Neural progenitor cell (in vitro differentiated cells): Measurements from ENCODE around the gene SNX25. TPM values are rescaled to one million over a fixed set of nuclear protein-coding genes. Genes with fewer than 3 reads are reported as not detected.

Source experiments
- DNase-seq: peaks from one replicate; pipeline ENCODE4 v3.0.0-alpha.2; 2016; ENCODE audit warnings: low spot score
- H2AFZ ChIP-seq: fragments of 200-600 bp; sonication (generic); replicated peaks from 2 replicates; pipeline ENCODE4 v1.6.1; 2016; ENCODE audit warnings: antibody characterized with exemption
- H3F3A ChIP-seq: fragments of 200-600 bp; sonication (generic); 2 replicates; pipeline ENCODE4 v1.6.1; 2016; ENCODE audit warnings: antibody characterized with exemption, low read depth
- H3K27ac ChIP-seq: fragments of 200-600 bp; sonication (generic); 2 replicates; pipeline ENCODE4 v1.5.1; 2016; ENCODE audit warnings: mild to moderate bottlenecking
- H3K27me3 ChIP-seq: fragments of 200-600 bp; sonication (generic); 2 replicates; pipeline ENCODE4 v1.6.1; 2016; ENCODE audit warnings: mild to moderate bottlenecking, moderate library complexity
- H3K36me3 ChIP-seq: fragments of 200-600 bp; sonication (generic); 2 replicates; pipeline ENCODE4 v1.5.1; 2016
- H3K4me1 ChIP-seq: fragments of 200-600 bp; sonication (generic); 2 replicates; pipeline ENCODE4 v1.6.1; 2016; ENCODE audit warnings: mixed run types
- H3K4me2 ChIP-seq: fragments of 200-600 bp; sonication (generic); 2 replicates; pipeline ENCODE4 v1.6.1; 2016
- H3K4me3 ChIP-seq: fragments of 200-600 bp; sonication (generic); 2 replicates; pipeline ENCODE4 v1.5.1; 2016
- H3K79me2 ChIP-seq: fragments of 200-600 bp; sonication (generic); 2 replicates; pipeline ENCODE4 v1.6.1; 2016; ENCODE audit warnings: low read depth
- H3K9ac ChIP-seq: fragments of 200-600 bp; sonication (generic); 2 replicates; pipeline ENCODE4 v1.6.1; 2016
- H3K9me3 ChIP-seq: fragments of 200-600 bp; sonication (generic); 2 replicates; pipeline ENCODE4 v1.5.1; 2016; ENCODE audit warnings: low read depth
- H4K20me1 ChIP-seq: fragments of 200-600 bp; sonication (generic); 2 replicates; pipeline ENCODE4 v1.6.1; 2016; ENCODE audit warnings: low read depth
- H3K27ac Mint-ChIP-seq: 3 replicates; pipeline ENCODE4 v1.8.0; 2021; ENCODE audit warnings: mixed read lengths
- H3K27me3 Mint-ChIP-seq: 2 replicates; pipeline ENCODE4 v1.8.0; 2022; ENCODE audit warnings: low read depth, mild to moderate bottlenecking, inconsistent platforms, moderate library complexity, mixed read lengths; ENCODE audit not compliant: insufficient read depth
- H3K36me3 Mint-ChIP-seq: 3 replicates; pipeline ENCODE4 v1.8.0; 2021; ENCODE audit warnings: mixed read lengths
- H3K4me1 Mint-ChIP-seq: 3 replicates; pipeline ENCODE4 v1.8.0; 2021; ENCODE audit warnings: mixed read lengths
- H3K4me3 Mint-ChIP-seq: 3 replicates; pipeline ENCODE4 v1.8.0; 2021; ENCODE audit warnings: mild to moderate bottlenecking, moderate library complexity, mixed read lengths
- H3K9me3 Mint-ChIP-seq: 3 replicates; pipeline ENCODE4 v1.8.0; 2020; ENCODE audit warnings: mixed read lengths
- CTCF ChIP-seq: fragments of 200-600 bp; sonication (generic); IDR thresholded peaks from 2 replicates; pipeline ENCODE4 v1.5.1; 2017; ENCODE audit warnings: antibody characterized with exemption, mild to moderate bottlenecking
- EZH2 ChIP-seq: fragments of 200-600 bp; sonication (generic); IDR thresholded peaks from 2 replicates; pipeline ENCODE4 v1.6.1; 2017; ENCODE audit warnings: antibody characterized with exemption, mild to moderate bottlenecking, moderate library complexity
- EZH2phosphoT487 ChIP-seq: fragments of 200-600 bp; sonication (generic); IDR thresholded peaks from 2 replicates; pipeline ENCODE4 v1.6.1; 2017; ENCODE audit warnings: antibody characterized with exemption
- total RNA-seq: library from RNA; depleted of rRNA; stranded (reverse); fragments of >200 nt; gene quantifications from 2 replicates; pipeline ENCODE4 v1.2.3, GENCODE V29; 2015; ENCODE audit warnings: low replicate concordance

The SNX25 gene
- total RNA-seq, 1 donor from 2014 or later: 50.8 TPM

DNA sequence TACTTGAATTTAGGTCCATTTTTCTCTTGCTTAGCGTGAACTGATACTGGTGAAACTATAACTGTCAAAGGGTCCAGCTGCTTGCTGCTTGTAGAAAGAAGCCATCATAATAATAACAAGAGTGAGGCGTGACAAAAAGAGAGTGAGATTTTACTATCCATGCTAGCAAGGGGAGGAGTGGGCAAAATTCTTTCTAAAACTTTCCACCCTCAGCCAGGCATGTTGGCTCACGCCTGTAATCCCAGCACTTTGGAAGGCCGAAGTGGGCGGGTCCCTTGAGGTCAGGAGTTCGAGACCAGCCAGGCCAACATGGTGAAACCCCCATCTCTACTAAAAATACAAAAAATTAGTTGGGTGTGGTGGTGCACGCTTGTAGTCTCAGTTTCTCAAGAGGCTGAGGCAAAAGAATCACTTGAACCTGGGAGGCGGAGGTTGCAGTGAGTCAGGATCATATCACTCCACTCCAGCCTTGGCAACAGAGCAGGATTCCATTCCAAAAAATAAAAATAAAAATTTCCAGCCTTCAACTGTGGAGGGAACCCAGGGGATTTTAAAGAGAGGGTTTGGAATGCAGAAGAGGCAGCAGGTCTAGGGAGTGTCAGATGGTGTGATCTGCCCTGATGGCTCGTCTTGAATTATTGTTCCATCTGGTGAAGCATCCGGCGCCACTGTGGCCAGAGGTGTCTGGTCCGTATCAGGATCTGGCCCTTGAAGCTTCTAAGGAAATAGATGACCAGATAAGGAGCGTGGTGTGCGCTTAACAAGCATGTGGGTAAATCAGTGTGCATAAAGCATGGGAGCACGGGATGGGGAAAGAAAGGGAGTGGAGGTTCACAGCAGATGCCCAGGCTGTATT, 134.6 kb downstream of the SNX25 start:
- Histone ChIP-seq H3K36me3 (peaks cover 14% of the 10 kb centered on the region), H3K4me3 (no peak overlapping the region), H3K9ac (no peak overlapping the region), H3K4me1 (no peaks in the 10 kb centered on the region), H2AFZ (no peak overlapping the region), H3K4me2 (no peak overlapping the region), H3K27ac (no peak overlapping the region), H4K20me1 (no peaks in the 10 kb centered on the region), H3K27me3 (no peaks in the 10 kb centered on the region), H3K9me3 (peaks cover 1% of the 10 kb centered on the region), H3F3A (no peaks in the 10 kb centered on the region), H3K79me2 (no peaks in the 10 kb centered on the region)
- no peak for DNase-seq
- H3K27me3 Mint-ChIP-seq: no peaks in the 10 kb centered on the region
- peaks cover 6% of the 10 kb centered on the region for H3K9me3 Mint-ChIP-seq
- H3K4me1 Mint-ChIP-seq: peaks cover 8% of the 10 kb centered on the region
- peaks cover 31% of the 10 kb centered on the region for H3K36me3 Mint-ChIP-seq
- TF ChIP-seq EZH2: no peak
- TF ChIP-seq EZH2phosphoT487: no peak
- TF ChIP-seq CTCF: no peak
- no peak overlapping the region for H3K27ac Mint-ChIP-seq
- H3K4me3 Mint-ChIP-seq: no peak overlapping the region

- DNase-seq: no peak
- no peaks in the 10 kb centered on the region for H3F3A ChIP-seq
- no peak for TF ChIP-seq CTCF
- Mint-ChIP-seq H3K27me3 (no peaks in the 10 kb centered on the region), H3K4me3 (no peak overlapping the region), H3K36me3 (peaks cover 29% of the 10 kb centered on the region), H3K4me1 (peaks cover 8% of the 10 kb centered on the region), H3K9me3 (no peaks in the 10 kb centered on the region), H3K27ac (no peak overlapping the region)
- no peak overlapping the region for H3K4me3 ChIP-seq
- H3K9me3 ChIP-seq: no peaks in the 10 kb centered on the region
- H3K27me3 ChIP-seq: no peaks in the 10 kb centered on the region
- H3K9ac ChIP-seq: no peak overlapping the region
- peaks cover 14% of the 10 kb centered on the region for H3K36me3 ChIP-seq
- no peaks in the 10 kb centered on the region for H3K4me1 ChIP-seq
- H3K4me2 ChIP-seq: no peak overlapping the region
- H3K79me2 ChIP-seq: no peaks in the 10 kb centered on the region
- H3K27ac ChIP-seq: no peak overlapping the region
- no peaks in the 10 kb centered on the region for H4K20me1 ChIP-seq
- no peak overlapping the region for H2AFZ ChIP-seq
Measured at GRCh38 chr4:185344743-185345538, 135.5 kb downstream of the SNX25 start.

GRCh38 chr4:185346975-185347601, 137.7 kb downstream of the SNX25 start:
- Histone ChIP-seq H4K20me1 (no peaks in the 10 kb centered on the region), H3K9me3 (no peaks in the 10 kb centered on the region), H3K79me2 (no peaks in the 10 kb centered on the region), H3K4me2 (no peak overlapping the region), H3K4me3 (no peak overlapping the region), H3K9ac (no peak overlapping the region), H3K36me3 (peaks cover 14% of the 10 kb centered on the region), H3K27ac (no peak overlapping the region), H3F3A (no peaks in the 10 kb centered on the region), H3K27me3 (no peaks in the 10 kb centered on the region), H2AFZ (no peak overlapping the region), H3K4me1 (peaks cover 9% of the 10 kb centered on the region)
- Mint-ChIP-seq H3K9me3 (no peaks in the 10 kb centered on the region), H3K4me1 (peaks cover 19% of the 10 kb centered on the region), H3K27ac (peak overlapping the region; percentile 8), H3K36me3 (peaks cover 40% of the 10 kb centered on the region), H3K27me3 (no peaks in the 10 kb centered on the region), H3K4me3 (no peak overlapping the region)
- DNase-seq: no peak
- TF ChIP-seq CTCF: no peak
